WI38 (cell line): ENCODE results near the gene P4HTM.

Experiments
- H3K4me3 ChIP-seq: 2 replicates; pipeline ENCODE4 v1.5.1; 2011; ENCODE audit warnings: low read depth, mild to moderate bottlenecking, control low read depth, low read length
- TF ChIP-seq, protein P1 (sequence below): IDR thresholded peaks from 2 replicates; pipeline ENCODE4 v1.5.1; 2012; ENCODE audit warnings: low read depth, mild to moderate bottlenecking, control low read depth, low read length

Gene P4HTM

GRCh38 chr3:49021813-49022687 is 32.0 kb downstream of the P4HTM start, which contains the start of gene NDUFAF3:
NDUFAF3 (plus strand) TSS chr3:49022121; CDS start chr3:49022145, 24 bp downstream.
- H3K4me3 ChIP-seq = peak within 1 kb of the TSS; percentile 71
- TF ChIP-seq, protein P1, sequence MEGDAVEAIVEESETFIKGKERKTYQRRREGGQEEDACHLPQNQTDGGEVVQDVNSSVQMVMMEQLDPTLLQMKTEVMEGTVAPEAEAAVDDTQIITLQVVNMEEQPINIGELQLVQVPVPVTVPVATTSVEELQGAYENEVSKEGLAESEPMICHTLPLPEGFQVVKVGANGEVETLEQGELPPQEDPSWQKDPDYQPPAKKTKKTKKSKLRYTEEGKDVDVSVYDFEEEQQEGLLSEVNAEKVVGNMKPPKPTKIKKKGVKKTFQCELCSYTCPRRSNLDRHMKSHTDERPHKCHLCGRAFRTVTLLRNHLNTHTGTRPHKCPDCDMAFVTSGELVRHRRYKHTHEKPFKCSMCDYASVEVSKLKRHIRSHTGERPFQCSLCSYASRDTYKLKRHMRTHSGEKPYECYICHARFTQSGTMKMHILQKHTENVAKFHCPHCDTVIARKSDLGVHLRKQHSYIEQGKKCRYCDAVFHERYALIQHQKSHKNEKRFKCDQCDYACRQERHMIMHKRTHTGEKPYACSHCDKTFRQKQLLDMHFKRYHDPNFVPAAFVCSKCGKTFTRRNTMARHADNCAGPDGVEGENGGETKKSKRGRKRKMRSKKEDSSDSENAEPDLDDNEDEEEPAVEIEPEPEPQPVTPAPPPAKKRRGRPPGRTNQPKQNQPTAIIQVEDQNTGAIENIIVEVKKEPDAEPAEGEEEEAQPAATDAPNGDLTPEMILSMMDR = peak; percentile 78

DNA sequence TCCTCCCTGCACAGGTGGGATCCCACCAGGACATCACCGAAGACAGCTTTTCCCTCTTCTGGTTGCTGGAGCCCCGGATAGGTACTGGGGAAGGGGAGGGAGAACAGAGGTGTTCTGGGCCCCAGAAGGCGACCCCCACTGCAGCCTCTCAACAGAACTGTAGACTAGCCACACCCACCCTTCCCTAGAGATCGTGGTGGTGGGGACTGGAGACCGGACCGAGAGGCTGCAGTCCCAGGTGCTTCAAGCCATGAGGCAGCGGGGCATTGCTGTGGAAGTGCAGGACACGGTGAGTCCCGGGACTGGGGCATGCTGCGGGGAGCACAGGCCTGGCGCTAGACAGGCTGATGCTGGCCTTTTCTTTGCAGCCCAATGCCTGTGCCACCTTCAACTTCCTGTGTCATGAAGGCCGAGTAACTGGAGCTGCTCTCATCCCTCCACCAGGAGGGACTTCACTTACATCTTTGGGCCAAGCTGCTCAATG is 32.7 kb downstream of the P4HTM start:
- H3K4me3 ChIP-seq = peak overlapping the region; percentile 71
- TF ChIP-seq, protein P1 = no peak

- TF ChIP-seq, protein P1 = no peak
- no peak overlapping the region for H3K4me3 ChIP-seq
Measured at GRCh38 chr3:49023775-49024174, 33.7 kb downstream of the P4HTM start.

GRCh38 chr3:49024449-49024848 is 34.4 kb downstream of the P4HTM start:
- TF ChIP-seq, protein P1 = no peak

DNA sequence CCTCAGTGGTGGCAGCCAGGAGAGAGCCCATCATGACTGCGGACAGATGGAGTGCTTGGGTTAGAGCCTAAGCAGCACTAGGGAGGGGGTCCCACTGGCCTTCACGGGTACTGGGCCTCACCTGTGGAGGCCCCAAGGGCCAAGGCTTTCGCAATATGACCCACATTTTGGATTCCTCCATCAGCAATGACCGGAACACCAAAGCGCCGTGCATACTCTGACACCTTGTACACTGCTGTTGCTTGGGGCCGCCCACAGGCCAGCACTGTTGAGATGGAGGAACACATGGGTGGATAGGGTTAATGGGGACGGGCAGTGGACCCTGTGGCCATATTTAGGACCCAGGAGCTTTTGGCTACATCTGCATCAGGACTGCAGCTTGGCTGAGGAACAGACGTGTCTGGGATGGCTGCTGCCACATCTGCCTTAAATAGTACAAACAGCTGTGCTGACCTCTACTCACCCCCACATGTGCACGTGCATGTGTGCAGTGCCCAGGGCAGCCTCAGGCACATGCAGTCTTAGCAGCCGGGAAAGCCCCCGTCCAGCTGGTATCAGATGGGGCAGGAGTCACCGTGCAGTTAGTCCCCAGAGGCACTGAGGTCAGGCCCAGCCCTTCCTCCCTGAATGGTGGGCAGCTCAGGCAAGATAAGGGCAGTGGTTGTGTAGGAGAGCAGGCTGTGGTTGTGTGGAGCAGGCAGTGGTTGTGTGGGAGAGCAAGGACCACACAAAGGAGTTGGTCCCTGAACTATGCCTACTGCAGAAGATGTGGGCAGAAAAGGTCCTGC is 35.2 kb downstream of the P4HTM start:
- no peak overlapping the region for H3K4me3 ChIP-seq
- TF ChIP-seq, protein P1 = no peak

More at GRCh38 chr3:49024449-49024848, 34.4 kb downstream of the P4HTM start:
- no peak overlapping the region for H3K4me3 ChIP-seq

DNA sequence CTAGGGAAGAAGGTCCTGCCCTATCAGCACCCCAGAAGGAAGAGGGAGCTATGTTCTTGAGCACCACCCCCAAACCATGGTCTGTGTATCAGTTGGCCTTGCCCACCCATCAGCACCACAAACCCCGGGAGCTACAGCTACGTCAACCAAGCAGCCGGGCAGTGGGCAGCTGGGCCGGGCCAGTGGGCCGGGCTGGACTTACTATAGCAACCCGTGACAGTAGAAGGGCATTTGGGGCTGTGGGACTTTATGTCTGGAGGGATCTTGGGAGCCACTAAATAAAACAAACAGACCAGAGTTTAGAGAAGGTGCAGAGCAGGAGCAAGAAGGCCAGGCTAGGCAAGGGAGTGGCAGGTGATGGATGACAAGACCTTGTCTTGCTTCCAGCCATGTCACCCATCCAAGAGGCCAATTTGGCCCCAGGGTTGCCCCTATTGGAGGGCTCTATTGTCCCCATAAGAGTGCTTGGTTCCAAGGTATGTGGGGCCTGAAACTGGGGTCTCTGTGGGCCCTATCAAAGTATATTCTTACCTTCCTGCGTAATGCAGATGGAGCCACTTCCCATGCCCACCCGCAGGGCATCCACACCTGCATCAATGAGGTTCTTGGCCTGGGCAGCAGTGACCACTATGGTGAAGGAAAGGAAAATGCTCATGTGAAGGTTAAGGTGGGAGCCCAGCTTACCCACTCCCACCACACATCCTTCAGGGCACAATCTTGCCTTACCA is 35.9 kb downstream of the P4HTM start:
- no peak overlapping the region for H3K4me3 ChIP-seq
- TF ChIP-seq, protein P1 = no peak
